ENCODE results near the gene C20orf144.

- TF ChIP-seq CREB1 (IDR thresholded peaks at IDR 0.05; ENCODE audit: low read depth) (no peak), TAF1 (IDR thresholded peaks at IDR 0.05; ENCODE audit: low read depth) (no peak), YY1 (IDR thresholded peaks at IDR 0.05; ENCODE audit: low read depth) (no peak), EP300 (IDR thresholded peaks at IDR 0.05; ENCODE audit: borderline replicate concordance) (no peak), REST (IDR thresholded peaks at IDR 0.05; ENCODE audit: low read depth) (no peak), RAD21 (IDR thresholded peaks at IDR 0.05; ENCODE audit: low read depth) (no peak)
Observed at GRCh38 chr20:33629979-33630378, 32.1 kb upstream of the C20orf144 start.

All from Ishikawa (cell line).